Stimulated activated naive CD4-positive, alpha-beta T cell treated with Interleukin-2 at 50 U/mL for 16 hours (primary cell): ENCODE results near the gene FXYD7.
"Not testable (repeated sequence)": the region's sequence is repeated elsewhere in the genome, so short reads cannot be mapped to it uniquely, and the experiment has no call there.

Experiments
- DNase-seq: peaks from one replicate; lab custom pipeline; 2025; lab: John Stamatoyannopoulos, UW

FXYD7 gene

GRCh38 chr19:35144600-35145436 lies 1.8 kb downstream of the FXYD7 start:
- peak; percentile 5 for DNase-seq

DNA sequence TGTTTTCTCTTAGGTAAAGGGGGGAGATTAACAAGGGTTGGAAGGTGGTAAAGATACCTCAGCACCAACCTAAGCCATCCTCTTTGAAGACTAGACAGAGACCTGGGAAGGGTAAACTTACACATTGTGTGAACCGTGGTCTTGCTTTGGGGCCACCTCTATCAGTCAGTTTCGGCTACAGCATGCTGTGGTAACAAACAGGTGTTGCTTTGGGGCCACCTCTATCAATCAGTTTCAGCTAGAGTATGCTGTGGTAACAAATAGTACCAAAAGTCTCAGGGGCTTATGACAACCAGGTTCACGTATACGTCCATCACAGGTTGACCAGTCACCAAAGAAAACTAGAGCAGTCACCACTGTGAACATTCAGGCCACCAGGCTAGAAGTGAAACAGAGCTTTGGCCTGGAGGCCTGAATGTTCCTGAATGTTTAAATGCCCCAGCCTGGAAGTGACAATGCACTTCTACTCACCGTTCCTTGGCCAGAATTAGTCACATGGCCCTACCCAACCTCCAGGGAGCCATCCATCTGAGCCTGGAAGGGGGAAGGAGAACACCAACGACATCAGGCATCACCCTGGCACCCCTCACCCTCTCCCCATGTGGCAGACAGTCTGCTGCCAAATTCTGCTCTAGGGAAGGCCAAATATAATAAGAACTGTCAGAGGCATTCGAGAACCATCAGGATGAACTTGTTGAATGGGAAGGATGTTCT lies 3.8 kb downstream of the FXYD7 start:
- no peak for DNase-seq

- DNase-seq = no peak
Observed at GRCh38 chr19:35149463-35149862, 6.4 kb downstream of the FXYD7 start.

DNA sequence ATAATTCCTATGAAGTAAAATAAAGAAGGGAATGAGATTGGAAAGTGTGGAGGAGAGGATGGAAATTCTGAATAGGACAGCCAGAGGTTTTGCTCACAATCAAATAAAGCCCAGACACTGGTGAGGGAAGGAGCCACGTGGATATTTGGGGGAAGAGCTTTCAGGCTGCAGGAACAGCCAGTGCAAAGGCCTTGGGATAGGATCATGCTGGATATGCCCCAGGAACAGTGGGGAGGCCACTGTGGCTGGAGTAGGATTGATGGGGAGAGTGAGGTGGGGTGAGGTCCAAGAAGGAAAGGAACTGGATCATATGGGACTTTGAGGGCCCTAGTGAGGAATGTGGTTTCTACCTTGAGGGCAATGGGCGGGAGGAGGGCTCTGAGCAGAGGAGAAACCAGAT lies 7.4 kb downstream of the FXYD7 start:
- DNase-seq = no peak

- DNase-seq = no peak
Observed at GRCh38 chr19:35151273-35152065, 8.4 kb downstream of the FXYD7 start.

GRCh38 chr19:35153129-35153522 lies 10.1 kb downstream of the FXYD7 start:
- not testable (repeated sequence) for DNase-seq

DNA sequence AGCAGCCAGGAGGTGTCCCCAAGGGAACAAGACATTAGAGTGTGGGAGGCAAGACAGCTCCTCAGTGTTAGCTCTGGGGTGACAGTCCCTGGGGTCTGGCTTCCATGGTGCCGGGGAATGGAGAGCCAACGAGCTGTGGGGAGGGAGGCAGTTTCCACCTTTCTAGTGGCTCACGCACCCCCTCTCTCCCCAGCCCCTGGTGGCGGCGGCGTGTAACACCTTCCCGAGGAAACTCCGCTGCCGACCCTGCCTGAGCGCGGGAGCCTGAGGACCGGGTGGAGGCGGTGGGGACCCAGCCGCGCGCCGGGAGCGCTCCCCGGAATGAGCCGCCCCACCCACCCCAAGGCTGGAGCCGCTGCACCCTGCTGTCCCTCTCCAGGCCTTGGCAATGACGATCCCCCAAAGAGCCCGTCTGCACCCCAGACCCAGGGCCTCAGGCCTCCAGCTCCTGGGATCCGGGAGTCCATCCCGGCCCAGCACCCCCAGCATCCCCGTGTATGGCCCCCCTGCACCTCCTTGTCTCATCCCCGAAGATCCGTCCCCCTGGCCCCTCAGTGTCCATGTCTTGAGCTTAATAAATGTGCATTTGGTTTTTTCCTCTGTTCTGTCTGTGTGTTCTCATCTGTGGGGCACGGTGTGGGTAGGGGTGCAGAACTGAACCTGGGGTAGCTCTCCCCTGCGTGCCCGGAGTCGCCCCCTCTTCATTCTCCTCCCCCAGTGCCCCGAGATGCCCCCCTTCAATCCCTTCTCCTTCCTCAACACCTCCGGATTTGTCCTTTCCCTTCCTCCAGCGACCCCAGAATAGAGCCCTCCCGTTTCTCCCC lies 10.9 kb downstream of the FXYD7 start:
- peak; percentile 70 for DNase-seq

DNA sequence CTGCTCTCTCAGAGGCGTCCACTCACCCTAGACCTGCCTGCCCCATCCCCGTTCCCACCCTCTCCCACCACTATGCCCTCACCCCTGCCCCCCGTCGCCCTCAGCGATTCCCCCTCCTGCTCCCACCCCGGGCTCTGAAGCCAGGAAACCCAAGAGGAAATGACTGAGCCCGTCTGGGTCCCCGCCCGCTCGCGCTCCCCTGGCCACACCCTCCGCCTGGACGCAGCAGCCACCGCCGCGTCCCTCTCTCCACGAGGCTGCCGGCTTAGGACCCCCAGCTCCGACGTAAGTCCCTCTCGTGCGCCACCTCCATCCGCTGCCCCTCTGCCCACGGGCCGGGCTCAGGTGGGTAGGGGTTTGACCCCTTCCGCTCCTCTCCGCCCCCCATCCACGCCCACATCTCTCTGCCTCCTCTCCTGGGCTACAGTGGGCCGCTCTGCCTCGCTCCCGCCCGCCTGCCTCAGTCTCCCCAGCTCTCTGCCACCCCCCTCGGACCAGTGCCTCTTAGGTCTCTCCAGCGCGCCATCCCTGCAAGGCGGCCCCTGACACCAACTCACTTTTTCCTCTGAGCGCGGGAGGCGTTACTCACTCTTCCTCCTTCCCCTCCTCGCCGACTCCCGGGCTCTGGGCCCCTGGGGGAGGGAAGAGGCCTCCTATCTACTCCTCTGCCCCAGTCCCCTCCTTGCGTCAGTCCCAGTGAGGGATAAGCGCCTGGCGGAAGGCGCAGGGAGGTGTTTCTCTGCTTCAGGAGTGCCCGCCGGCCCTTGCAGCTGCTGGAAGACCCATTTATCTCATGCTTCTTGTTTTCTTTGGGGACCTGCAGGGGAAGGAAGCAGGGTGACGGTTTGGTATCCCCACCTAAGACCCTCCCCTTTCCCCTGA lies 11.7 kb downstream of the FXYD7 start, which contains the start of gene FXYD5:
TSS of gene FXYD5 (plus strand) at position 211 of the 882 bp plus-strand sequence. CDS start 816 bp downstream, outside the sequence.
- peak; percentile 86 for DNase-seq

DNA sequence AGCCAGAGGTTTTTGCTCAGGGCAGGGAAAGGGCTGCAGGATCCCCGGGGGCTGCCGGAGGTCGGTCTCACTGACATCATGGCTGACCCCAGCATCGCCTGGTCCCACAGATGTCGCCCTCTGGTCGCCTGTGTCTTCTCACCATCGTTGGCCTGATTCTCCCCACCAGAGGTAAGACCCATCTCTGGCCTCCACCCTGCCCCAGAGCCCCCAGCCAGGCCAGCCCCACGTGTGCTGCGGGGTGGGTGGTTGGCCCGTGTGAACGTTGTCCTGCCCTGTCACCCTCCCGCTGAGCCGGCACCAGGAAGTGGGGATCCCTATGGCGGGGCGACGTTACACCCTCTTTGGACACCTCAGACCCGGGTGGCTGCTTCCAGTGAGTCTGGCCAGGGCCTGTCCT lies 12.4 kb downstream of the FXYD7 start:
- DNase-seq = peak; percentile 11

DNA sequence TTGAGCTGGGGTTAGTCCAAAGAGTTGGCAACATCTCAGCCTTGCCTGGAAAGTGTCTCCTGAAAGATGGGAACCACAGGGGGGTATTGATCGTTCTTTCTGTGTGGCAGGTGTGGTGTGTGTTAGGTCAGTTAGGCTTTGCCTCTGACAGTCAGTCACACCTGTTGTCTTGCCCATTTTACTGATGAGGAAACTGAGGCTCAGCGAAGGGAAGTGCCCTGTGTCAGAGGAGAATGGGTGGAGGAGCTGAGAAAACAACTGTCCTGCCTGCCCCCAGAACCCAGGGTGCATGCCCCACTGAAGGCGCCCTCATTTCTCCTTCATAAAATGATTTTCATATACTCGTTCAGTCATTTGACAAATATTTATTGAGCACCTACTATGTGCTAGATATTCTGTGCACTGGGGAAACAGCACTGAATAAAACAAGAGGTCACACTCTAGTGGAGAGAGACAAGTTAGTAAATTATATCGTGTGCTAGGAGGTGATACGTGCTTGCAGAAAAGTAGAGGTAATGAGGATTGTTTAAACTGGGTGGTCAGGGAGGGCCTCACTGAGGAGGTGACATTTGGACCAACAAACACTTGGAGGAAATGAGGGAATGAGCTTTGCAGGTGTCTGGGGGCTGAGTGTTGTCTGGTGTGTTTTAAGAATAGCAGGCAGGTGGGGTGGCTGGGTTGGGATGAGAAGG lies 13.1 kb downstream of the FXYD7 start:
- no peak for DNase-seq

DNA sequence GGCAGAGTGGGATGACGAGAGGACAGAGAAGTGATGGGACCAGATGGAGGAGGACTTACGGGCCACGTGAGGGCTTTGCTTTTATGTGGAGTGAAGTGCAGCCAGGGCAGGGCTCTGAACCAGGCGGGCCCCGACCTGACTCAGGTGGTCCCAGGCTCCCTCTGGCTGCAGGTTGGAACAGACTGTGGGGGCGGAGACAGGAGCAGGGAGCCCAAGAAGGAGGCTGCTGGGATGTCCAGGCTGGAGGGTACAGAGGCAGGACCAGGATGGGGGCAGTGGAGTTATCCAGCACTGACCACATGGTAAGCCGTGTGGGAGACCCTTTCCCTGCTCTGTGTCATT lies 13.6 kb downstream of the FXYD7 start:
- DNase-seq = no peak

GRCh38 chr19:35157431-35157830 lies 14.4 kb downstream of the FXYD7 start:
- DNase-seq = no peak

DNA sequence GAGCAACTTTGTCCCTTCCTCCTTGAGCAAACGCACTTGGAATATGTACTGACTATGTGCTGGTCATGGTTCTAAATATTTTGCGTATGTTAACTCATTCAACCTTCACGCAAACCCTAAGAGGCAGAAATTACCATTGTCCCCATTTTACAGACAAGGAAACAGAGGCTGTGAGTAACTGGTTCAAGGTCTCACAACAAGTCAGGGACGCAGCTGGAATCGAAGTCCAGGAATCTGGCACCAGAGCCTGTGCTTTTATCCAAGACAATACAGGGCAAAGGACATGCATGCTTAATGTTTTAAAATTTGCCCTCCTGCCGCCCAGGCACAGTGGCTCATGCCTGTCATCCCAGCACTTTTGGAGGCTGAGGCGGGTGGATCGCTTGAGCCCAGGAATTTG lies 16.6 kb downstream of the FXYD7 start:
- no peak for DNase-seq

DNA sequence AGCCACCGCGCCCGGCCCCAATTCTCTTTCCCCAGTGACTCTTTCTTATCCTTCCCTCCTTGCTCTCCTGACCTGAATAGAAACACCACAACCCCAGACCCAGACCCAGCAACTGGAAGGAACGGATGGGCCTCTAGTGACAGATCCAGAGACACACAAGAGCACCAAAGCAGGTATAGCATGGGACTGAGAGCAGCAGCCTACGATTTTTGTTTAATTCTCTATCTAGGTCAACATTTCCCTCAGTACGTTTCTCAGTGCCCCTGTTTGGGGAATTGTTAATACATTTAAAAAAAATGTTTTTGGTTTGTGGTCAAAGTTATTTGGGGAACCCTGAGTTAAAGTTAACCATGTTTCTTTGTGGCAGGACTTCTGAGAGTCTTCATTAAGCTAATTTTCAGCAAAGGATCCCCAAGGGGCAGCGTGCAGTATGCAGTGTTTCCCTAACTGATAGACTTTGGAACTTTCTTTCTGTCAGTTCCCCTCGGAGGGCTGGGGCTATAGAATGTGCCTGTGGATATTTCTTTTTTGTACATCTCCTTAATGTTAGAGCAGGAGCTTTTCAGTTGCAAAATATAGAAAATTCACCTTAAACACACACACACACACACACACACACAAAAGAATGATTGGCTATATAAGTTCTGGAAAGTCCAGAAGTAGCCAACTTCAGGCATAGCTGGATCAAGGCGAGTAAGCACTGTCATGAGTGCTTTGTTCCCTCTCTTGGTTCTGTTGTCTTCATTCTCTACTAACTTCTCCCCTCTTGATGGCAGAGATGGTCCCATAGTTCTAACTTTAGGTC lies 17.8 kb downstream of the FXYD7 start:
- no peak for DNase-seq

GRCh38 chr19:35161434-35161743 lies 18.3 kb downstream of the FXYD7 start:
- no peak for DNase-seq

DNA sequence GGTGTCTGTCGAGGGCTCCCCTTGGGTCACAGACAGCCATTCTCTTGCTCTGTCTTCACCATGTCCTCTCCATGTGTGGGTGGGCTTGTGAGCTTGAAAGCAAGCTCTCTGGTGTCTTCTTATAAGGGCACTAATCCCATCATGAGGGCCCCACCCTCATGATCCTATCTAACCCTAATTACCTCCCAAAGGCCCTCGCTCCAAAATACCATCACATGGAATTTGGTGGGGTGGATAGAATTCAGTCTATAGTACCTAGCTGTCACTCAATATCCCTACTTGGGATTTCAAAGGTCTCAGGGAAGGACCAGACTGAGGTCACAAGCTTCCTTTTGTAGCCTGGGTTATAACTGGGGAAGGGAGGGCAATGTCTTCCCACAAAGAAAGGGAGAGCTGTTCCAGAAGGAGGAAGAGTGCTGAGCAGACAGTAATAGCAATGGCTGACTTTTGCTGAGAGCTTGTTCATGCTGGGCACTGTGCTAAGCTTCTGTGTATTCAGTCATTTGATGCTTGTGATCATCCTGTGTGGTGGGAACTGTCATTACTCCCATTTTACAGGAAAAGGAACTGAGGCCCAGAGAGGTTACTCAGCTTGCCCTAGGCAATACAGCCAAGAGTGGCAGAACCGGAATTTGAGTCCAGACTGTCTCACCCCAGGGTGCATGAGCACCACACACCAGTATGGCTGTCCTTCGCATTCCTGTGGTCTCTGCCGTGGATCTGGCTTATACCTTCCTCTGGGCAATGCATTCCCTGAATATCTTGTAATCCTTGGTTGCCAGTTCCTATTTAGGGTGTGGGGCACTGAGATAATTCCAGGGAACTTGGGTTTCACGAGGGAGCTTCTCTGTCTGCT lies 19.6 kb downstream of the FXYD7 start:
- no peak for DNase-seq

- DNase-seq = no peak
Observed at GRCh38 chr19:35164418-35164817, 21.4 kb downstream of the FXYD7 start.
